ENCODE measurements around the gene NGB. TPM values are rescaled to one million over a fixed set of nuclear protein-coding genes. Genes with fewer than 3 reads are reported as not detected.

Gene NGB
- total RNA-seq, 1 donor from 2014 or later, result 4.9 TPM

- DNase-seq (ENCODE audit: low spot score in 2 of 2) (no peak), FAIRE-seq (no peak)
Measured at GRCh38 chr14:77265561-77266335, 5.3 kb downstream of the NGB start.

DNA sequence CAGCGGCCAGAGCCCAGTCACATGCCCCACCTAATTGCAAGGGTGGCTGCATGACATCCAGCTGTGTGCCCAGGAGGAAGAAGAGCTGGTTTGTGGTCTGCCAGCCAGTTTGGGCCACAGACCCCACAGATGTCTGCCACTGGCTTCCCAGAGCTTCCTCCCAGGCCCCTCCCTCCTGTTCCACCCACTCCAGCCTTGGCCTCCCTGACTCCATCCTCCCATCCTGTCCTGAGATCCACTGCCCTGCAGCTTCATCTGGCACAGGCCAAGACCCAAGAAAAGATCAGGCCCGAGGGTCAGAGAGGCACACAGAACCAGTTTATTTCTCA, 5.9 kb downstream of the NGB start:
- DNase-seq (ENCODE audit: low spot score in 2 of 2), result no peak
- FAIRE-seq, result no peak

DNA sequence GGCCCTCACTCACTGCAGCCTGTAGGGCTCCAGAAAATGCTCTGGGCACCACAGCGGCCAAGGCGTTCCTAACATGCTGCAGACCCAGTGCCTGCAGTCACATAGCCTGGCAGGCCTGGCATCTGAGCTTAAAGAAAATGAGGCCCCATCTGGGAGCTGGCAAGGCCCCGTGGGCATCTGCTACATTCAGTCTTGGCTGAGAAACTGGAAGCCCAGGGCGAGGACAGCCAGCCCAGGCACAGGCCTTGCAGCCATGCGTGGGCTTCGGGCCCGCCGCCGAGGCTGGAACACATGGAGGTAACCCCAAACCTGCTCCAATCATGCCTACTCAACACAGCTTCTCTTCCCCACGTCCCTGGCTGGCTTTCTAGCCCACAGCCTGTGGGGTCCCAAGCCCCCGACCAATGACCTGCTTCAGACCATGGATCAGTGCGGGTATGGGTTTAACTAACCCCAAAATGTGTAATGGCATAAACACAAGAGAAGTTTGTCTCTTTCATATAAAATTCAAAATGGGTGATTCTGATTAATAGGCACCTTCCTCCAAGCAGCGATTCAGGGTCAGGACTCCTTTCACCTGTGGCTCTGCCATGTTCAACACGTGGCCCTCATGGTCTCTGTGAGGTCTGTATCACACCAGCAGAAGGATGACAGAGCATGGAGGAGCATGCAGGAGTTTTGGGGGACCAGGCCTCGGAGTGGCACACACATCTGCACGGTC, 6.4 kb downstream of the NGB start:
- FAIRE-seq, result no peak
- no peak for DNase-seq (ENCODE audit: low spot score in 2 of 2)

- no peak for DNase-seq (ENCODE audit: low spot score in 2 of 2)
- no peak for FAIRE-seq
Measured at GRCh38 chr14:77260631-77261030, 10.4 kb downstream of the NGB start.

DNA sequence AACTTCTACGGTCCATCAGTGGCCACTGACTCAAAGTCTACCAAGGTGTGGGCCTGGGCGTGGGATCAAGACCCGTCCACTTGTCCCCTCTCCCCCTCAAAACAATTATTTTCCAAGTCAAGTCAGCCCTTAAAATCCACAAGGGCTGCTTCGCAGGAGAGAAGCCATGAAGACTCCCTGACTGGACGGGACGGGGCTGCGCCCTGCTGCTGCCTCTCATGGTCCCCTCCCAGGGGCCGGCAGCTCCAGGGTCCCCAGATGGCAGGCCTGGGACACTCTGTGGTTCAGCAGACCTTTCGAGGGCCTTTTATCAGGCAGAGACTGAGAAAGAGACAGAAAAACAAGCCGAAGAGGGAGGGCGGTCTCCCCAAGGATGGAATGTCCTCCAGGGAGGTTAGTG, 10.8 kb downstream of the NGB start:
- no peak for DNase-seq (ENCODE audit: low spot score in 2 of 2)
- FAIRE-seq, result no peak

- DNase-seq (ENCODE audit: low spot score in 2 of 2) (no peak), FAIRE-seq (no peak)
Measured at GRCh38 chr14:77259025-77259715, 11.8 kb downstream of the NGB start.

DNA sequence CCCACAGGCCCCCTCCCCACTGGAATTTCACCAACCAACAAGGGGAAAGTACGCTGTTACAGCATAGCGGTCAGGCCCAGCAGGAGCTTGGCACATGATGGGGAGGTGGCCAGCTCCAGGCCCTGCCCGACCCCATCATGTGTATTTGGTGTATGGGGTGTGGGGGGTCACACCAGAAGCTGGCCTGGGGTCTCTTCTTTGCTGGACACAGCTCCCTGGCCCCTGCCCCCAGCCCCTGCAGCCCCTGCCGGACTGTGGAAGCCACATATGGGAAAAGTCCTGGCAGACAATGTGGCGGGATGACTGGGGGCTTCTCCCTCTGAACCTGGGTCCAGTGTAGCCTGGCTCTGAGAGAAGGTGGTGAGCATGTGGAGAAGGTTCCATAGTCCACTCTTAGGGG, 12.4 kb downstream of the NGB start:
- FAIRE-seq (no peak), DNase-seq (ENCODE audit: low spot score in 2 of 2) (no peak)

DNA sequence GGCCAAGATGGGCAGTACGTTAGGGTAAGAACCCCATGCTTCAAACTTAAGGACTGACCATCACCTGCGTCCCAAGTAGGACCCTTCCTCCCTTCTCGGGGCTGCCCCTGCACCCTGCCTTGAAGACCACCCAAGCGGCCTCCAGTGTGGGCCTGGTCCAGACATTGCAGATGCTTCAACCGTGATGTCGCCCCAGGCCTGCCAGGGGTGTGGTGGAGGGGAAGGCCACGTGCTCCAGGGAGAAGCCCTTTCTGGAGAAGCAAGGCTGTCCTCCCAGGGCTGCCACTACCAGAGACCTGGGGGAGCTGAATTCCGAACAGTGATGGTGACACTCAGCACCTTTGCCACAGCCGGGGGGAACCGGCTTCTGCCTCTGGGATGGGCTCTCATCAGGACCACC, 13.3 kb downstream of the NGB start:
- DNase-seq (ENCODE audit: low spot score in 2 of 2) (no peak), FAIRE-seq (no peak)

- DNase-seq (ENCODE audit: low spot score in 2 of 2) (no peak), FAIRE-seq (no peak)
Measured at GRCh38 chr14:77256694-77257093, 14.3 kb downstream of the NGB start.

- FAIRE-seq, result no peak
- no peak for DNase-seq (ENCODE audit: low spot score in 2 of 2)
Measured at GRCh38 chr14:77253333-77254190, 17.4 kb downstream of the NGB start.

DNA sequence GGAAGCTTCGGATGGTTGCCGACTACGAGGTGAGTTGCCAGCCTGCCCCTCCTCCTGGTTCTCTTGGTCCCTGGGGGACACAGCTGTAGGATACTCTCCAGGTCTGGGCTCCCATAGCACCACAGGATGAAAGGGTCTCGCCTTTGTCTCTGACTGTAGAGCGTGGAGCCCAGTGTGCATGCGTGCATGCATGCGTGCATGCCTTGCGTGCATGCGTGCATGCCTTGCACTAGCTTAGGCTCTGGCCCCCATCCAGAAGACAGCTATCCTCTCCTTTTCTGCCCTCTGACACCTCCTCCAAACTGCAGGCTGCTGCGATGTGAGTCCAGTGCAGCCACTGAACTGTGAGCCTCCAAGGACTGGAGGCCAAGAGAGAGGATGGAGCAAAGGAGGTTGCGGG, 19.1 kb downstream of the NGB start:
- FAIRE-seq, result no peak
- DNase-seq (ENCODE audit: low spot score in 2 of 2), result no peak

DNA sequence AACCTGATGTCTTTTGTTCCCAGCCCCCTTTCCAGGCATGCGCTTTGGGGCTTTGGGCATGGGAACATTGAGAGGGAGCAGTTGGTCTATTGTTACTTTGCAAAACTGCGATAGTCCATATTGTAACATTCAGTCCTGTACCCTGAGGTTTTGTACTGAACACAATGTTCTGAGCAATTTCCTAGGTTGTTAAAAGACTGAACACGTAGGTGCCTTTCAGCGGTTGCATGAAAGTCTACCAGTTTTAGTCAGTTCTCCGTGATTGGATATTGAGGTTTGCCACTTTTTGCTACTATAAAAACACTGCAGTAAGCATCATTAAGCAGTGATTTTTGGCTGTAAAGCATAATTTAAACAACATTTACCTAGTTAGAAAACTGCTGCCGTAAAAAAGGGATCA, 20.1 kb downstream of the NGB start:
- DNase-seq (ENCODE audit: low spot score in 2 of 2) (no peak), FAIRE-seq (no peak)

- no peak for FAIRE-seq
- DNase-seq (ENCODE audit: low spot score in 2 of 2), result no peak
Measured at GRCh38 chr14:77249286-77249685, 21.7 kb downstream of the NGB start.

DNA sequence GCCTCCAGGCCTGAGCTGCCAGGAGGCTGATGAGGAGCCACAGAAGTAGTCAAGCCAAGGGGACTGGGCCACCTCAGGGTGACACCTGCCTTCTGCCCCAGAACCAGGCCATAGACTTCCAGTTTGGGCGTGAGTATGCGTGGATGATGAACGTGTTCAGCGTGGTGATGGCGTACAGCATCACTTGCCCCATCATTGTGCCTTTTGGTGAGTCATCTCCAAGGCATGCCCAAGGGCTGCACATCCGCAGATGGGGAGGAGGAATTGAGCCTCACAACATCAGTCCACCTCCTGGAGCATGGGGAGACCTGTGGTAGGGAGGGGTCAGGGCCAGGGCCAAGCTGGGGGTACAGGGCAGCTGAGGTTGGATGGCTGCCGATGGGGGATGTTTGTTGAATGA, 22.3 kb downstream of the NGB start:
- no peak for FAIRE-seq
- DNase-seq (ENCODE audit: low spot score in 2 of 2), result no peak

GRCh38 chr14:77246784-77247183, 24.2 kb downstream of the NGB start:
- FAIRE-seq, result no peak
- no peak for DNase-seq (ENCODE audit: low spot score in 2 of 2)

DNA sequence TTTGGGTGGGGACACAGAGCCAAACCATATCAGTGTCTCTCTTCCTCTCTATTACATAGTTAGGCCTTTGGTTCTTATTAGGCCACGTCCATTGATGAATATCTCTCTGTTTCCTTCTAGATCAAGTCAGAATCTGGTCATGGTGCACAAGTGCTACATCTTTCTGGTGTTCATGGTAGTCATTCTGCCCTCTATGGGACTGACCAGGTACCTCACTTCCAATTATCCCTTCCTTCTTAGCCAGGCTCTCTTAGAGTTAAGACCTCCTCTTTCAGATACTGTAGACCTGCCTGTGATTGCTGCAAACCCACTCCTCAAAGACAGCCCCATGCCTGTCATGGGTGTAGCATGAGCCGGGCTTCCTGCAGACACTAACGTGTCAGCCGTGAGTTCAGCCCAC, 25.2 kb downstream of the NGB start:
- DNase-seq (ENCODE audit: low spot score in 2 of 2) (no peak), FAIRE-seq (no peak)

DNA sequence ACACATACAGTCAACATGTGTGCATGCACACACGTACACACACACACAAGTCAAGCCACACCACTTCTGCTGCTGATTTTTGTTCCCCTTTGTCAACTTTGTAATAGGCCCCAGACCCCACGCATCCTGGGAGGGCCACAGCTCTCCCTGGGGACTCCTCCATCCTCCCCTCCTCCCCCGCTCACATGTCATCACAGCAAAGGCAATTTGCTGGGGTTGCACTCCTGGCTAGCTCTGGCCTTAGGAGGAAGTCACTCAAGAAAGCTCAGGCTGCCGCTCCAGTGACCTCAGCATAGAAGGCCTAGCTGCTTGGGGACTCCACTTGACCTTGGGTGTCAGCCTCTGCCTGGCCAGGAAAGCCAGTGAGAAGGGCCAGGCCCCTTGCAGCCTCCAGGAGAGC, 27.2 kb downstream of the NGB start:
- FAIRE-seq, result no peak

GRCh38 chr14:77242752-77243151, 28.3 kb downstream of the NGB start:
- DNase-seq (ENCODE audit: low spot score in 2 of 2) (no peak), FAIRE-seq (no peak)

More for the DNA sequence above, 27.2 kb downstream of the NGB start:
- DNase-seq (ENCODE audit: low spot score in 2 of 2), result no peak

DNA sequence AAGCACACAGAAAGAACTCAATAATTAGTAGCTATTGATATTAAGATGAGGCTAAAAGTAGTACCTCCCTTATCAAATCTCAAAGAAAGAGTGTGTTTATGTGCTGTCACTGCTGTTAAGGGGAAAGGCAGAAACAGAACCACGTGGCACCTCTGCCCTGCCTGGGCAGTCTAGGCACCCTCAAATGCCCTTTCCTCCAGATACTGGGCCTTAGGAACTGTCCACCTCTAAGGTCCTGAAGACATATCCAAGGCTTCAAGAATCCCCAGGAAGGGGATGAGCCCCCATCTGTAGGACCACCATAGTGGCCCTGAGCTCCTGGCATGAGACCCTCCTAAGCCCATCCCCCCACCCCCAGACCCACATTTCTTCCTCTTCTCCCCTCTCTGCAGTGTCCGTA, 29.1 kb downstream of the NGB start:
- DNase-seq (ENCODE audit: low spot score in 2 of 2), result no peak
- FAIRE-seq, result no peak

DNA sequence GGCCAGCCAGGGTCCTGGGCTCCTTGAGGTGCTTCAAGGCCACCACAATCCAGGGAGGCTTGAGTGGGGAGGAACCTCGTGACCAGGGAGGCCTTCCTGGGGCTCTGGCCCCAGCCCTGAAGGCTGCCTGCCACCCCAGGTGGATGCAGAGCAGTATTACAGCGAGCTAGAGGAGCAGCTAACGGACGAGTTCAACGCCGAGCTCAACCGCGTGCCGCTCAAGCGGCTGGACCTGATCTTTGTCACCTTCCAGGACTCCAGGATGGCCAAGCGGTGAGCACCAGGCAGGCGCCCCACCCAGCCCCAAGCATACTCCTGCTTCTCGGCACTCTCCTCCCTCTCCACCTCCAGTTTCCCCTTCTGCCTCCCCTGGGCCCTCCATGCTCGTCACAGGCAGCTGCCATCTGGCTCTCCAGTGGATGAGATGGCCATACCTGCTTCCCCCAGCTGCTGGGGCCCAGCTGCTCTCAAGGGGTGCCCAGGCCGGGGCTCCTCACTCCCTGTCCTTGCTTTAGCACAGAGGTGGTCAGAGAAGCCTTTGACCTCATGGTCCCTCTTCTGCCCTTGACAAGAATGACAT, 30.6 kb downstream of the NGB start:
- no peak for FAIRE-seq
- DNase-seq (ENCODE audit: low spot score in 2 of 2), result no peak
